RWPE2 (cell line): ENCODE results near the gene GABRR1.

Experiments used
- ATAC-seq: fragments of 200-7000 bp; cut with Tn5 transposase; 3 replicates; pipeline ENCODE4 v1.9.1; 2021; ENCODE audit warnings: low read depth
- DNase-seq: peaks from one replicate; pipeline ENCODE4 v3.0.0-alpha.2; 2020; ENCODE audit warnings: low spot score
- H3K27ac ChIP-seq: fragments of 450-650 bp; 2 replicates; pipeline ENCODE4 v1.5.1; 2017; ENCODE audit warnings: mild to moderate bottlenecking; ENCODE audit not compliant: poor library complexity, severe bottlenecking
- H3K27me3 ChIP-seq: fragments of 250-450 bp; sonication (Bioruptor Pico); 2 replicates; pipeline ENCODE4 v1.5.1; 2021; ENCODE audit warnings: mild to moderate bottlenecking, moderate library complexity; ENCODE audit not compliant: insufficient read depth, poor library complexity, severe bottlenecking
- H3K36me3 ChIP-seq: fragments of 250-450 bp; sonication (Bioruptor Pico); 2 replicates; pipeline ENCODE4 v1.5.1; 2020; ENCODE audit warnings: low read depth, mild to moderate bottlenecking, moderate library complexity
- H3K4me1 ChIP-seq: fragments of 250-450 bp; sonication (Bioruptor Pico); 2 replicates; pipeline ENCODE4 v1.5.1; 2021; ENCODE audit warnings: mild to moderate bottlenecking, moderate library complexity; ENCODE audit not compliant: insufficient read depth, poor library complexity, severe bottlenecking
- H3K4me3 ChIP-seq: fragments of 250-450 bp; sonication (Bioruptor Pico); 2 replicates; pipeline ENCODE4 v1.5.1; 2021; ENCODE audit warnings: mild to moderate bottlenecking, moderate library complexity; ENCODE audit not compliant: severe bottlenecking
- H3K9me3 ChIP-seq: fragments of 250-450 bp; sonication (Bioruptor Pico); 2 replicates; pipeline ENCODE4 v1.5.1; 2021; ENCODE audit warnings: mild to moderate bottlenecking, moderate library complexity; ENCODE audit not compliant: severe bottlenecking
- CTCF ChIP-seq: fragments of 450-650 bp; IDR thresholded peaks from one replicate; pipeline ENCODE4 v1.5.1; 2017; ENCODE audit warnings: mild to moderate bottlenecking, moderate library complexity; ENCODE audit not compliant: poor library complexity, severe bottlenecking

Gene GABRR1

GRCh38 chr6:89180971-89181370 is 36.2 kb downstream of the GABRR1 start:
- no peaks in the 10 kb centered on the region for H3K4me1 ChIP-seq
- no peak overlapping the region for H3K4me3 ChIP-seq
- H3K27me3 ChIP-seq, result no peaks in the 10 kb centered on the region
- no peak for TF ChIP-seq CTCF
- H3K9me3 ChIP-seq, result no peaks in the 10 kb centered on the region
- H3K27ac ChIP-seq, result no peak overlapping the region
- no peak for DNase-seq
- no peaks in the 10 kb centered on the region for H3K36me3 ChIP-seq
- ATAC-seq, result no peak

- TF ChIP-seq CTCF, result no peak
- H3K4me3 ChIP-seq, result no peak overlapping the region
- no peak for ATAC-seq
- H3K36me3 ChIP-seq, result no peaks in the 10 kb centered on the region
- no peak for DNase-seq
- no peaks in the 10 kb centered on the region for H3K4me1 ChIP-seq
- H3K9me3 ChIP-seq, result no peaks in the 10 kb centered on the region
- no peaks in the 10 kb centered on the region for H3K27me3 ChIP-seq
- H3K27ac ChIP-seq, result no peak overlapping the region
These were observed 37.0 kb downstream of the GABRR1 start for GRCh38 chr6:89180112-89180511.

- H3K27me3 ChIP-seq, result no peaks in the 10 kb centered on the region
- no peak for TF ChIP-seq CTCF
- no peak overlapping the region for H3K4me3 ChIP-seq
- H3K27ac ChIP-seq, result no peak overlapping the region
- no peaks in the 10 kb centered on the region for H3K36me3 ChIP-seq
- H3K9me3 ChIP-seq, result no peaks in the 10 kb centered on the region
- H3K4me1 ChIP-seq, result no peaks in the 10 kb centered on the region
- ATAC-seq (no peak), DNase-seq (no peak)
These were observed 43.5 kb downstream of the GABRR1 start for GRCh38 chr6:89173634-89174033.

- DNase-seq (no peak), ATAC-seq (no peak)
- Histone ChIP-seq H3K27ac (no peak overlapping the region), H3K4me1 (no peaks in the 10 kb centered on the region), H3K4me3 (no peak overlapping the region), H3K27me3 (no peaks in the 10 kb centered on the region), H3K9me3 (no peaks in the 10 kb centered on the region), H3K36me3 (no peaks in the 10 kb centered on the region)
- TF ChIP-seq CTCF, result no peak
These were observed 45.0 kb downstream of the GABRR1 start for GRCh38 chr6:89172131-89172530.

- ATAC-seq, result no peak
These were observed 55.1 kb downstream of the GABRR1 start for GRCh38 chr6:89162047-89162371.

More at GRCh38 chr6:89162047-89162371, 55.1 kb downstream of the GABRR1 start:
- no peak overlapping the region for H3K27ac ChIP-seq
- peaks cover 2% of the 10 kb centered on the region for H3K9me3 ChIP-seq
- no peak for TF ChIP-seq CTCF
- no peak for DNase-seq
- H3K4me3 ChIP-seq, result no peak overlapping the region
- no peaks in the 10 kb centered on the region for H3K4me1 ChIP-seq
- no peaks in the 10 kb centered on the region for H3K27me3 ChIP-seq
- H3K36me3 ChIP-seq, result peaks cover 81% of the 10 kb centered on the region
